ENCODE measurements around the gene NFYA. TPM values are rescaled to one million over a fixed set of nuclear protein-coding genes. Genes with fewer than 3 reads are reported as not detected.

NFYA gene
- 15.8 TPM for polyA plus RNA-seq (2013, experiment 1 of 2)
- polyA plus RNA-seq (2013, experiment 2 of 2): 15.3 TPM

DNA sequence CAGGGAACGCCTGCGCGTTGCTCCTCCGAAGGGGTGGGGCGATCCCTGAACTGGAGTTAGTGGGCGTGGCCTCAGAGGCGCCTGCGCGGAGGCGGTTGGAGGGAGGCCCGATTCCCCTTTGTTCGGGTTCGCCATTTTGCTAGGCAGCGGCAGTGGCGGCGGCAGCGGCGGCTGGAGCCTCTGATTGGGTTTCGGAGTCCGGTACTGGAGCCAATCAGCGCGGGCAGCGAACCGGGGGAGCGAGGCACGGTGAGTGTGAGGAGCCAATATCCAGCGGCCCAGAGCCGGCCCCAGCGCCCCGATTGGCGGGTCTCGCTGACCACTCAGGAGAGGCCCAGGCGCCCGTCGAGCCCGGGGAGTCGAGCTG lies at the start of gene NFYA:
TSS of gene NFYA (plus strand) at position 139 of the 367 bp plus-strand sequence. CDS start 6,116 bp downstream, outside the sequence.
- Histone ChIP-seq H2BK120ac (ENCODE audit: low read depth, low read length) (peak within 1 kb of the TSS; percentile 97), H3K27ac (ENCODE audit: low read length, poor library complexity, severe bottlenecking) (peak within 1 kb of the TSS; percentile 96), H2BK12ac (ENCODE audit: low read length in 2 of 2) (no peak within 1 kb of the TSS), H3K36me3 (ENCODE audit: control insufficient read depth in 1 of 2, insufficient read depth in 2 of 2, low read depth in 1 of 2, low read length in 2 of 2) (peaks cover 0 to 27% of the 10 kb centered on the region in 2 experiments), H3K27me3 (ENCODE audit: control insufficient read depth in 1 of 2, insufficient read depth in 1 of 2, low read length in 2 of 2) (no peaks in the 10 kb centered on the region), H4K8ac (ENCODE audit: low read length) (peak within 1 kb of the TSS; percentile 79), H3K14ac (ENCODE audit: low read length in 2 of 2) (peak within 1 kb of the TSS; percentile 72 to 87), H3K4me3 (ENCODE audit: insufficient read depth in 1 of 2, low read depth in 1 of 2, low read length in 2 of 2) (peak within 1 kb of the TSS; percentile 85 to 88), H3K4me2 (ENCODE audit: low read length, poor library complexity, severe bottlenecking) (peak within 1 kb of the TSS; percentile 69), H2AFZ (ENCODE audit: low read depth, low read length) (peak within 1 kb of the TSS; percentile 8), H3K79me1 (replicated peaks; ENCODE audit: low read length, poor library complexity, severe bottlenecking) (peaks cover 7% of the 10 kb centered on the region), H2BK15ac (ENCODE audit: low read depth, poor library complexity, severe bottlenecking) (peak within 1 kb of the TSS; percentile 94), H3K9ac (ENCODE audit: low read length) (peak within 1 kb of the TSS; percentile 96), H3K4ac (ENCODE audit: low read depth in 1 of 2, low read length in 2 of 2) (peak within 1 kb of the TSS; percentile 39 to 96), H3K18ac (ENCODE audit: low read depth in 1 of 2, low read length in 2 of 2) (peak within 1 kb of the TSS; percentile 97 to 98), H2BK5ac (ENCODE audit: low read depth, low read length, poor library complexity, severe bottlenecking) (peak within 1 kb of the TSS; percentile 96), H4K91ac (ENCODE audit: low read length) (peak within 1 kb of the TSS; percentile 96), H3K23ac (ENCODE audit: low read length in 2 of 2) (peak within 1 kb of the TSS in 1 of 2 experiments; percentile 83), H3K4me1 (ENCODE audit: control insufficient read depth, insufficient read depth, low read depth, low read length) (no peaks in the 10 kb centered on the region), H3K9me3 (ENCODE audit: control insufficient read depth, low read length) (no peaks in the 10 kb centered on the region), H2AK5ac (ENCODE audit: low read length, severe bottlenecking) (peak within 1 kb of the TSS; percentile 94)
- peak; percentile 99 for DNase-seq
- WGBS: 1% methylated on average over 34 of the region's 37 CpGs

DNA sequence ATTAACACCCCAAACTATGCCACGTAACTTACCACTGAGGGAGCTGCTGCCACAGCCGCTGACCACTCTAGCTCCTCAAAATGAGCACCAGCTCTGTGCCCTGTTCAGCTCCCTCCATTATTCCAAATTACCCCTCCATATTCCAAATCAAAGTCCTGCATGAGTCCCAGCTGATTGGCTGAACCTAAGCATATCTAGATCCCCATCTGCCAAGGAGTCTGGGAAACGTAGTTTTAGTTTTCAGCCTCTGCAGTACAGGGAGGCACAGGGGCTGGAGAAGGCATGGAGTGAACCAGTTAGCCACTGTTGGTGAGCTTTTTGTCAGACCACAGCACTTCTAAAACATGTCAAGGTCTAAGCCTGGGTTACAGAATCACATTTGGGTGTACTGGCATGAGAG lies 49.7 kb upstream of the NFYA start:
- Histone ChIP-seq H3K79me1 (replicated peaks; ENCODE audit: low read length, poor library complexity, severe bottlenecking) (no peaks in the 10 kb centered on the region), H3K23ac (ENCODE audit: low read length in 2 of 2) (no peak overlapping the region), H4K8ac (ENCODE audit: low read length) (no peak overlapping the region), H3K27me3 (ENCODE audit: control insufficient read depth in 1 of 2, insufficient read depth in 1 of 2, low read length in 2 of 2) (no peaks in the 10 kb centered on the region), H3K9me3 (ENCODE audit: control insufficient read depth, low read length) (peaks cover 9% of the 10 kb centered on the region), H3K4me1 (ENCODE audit: control insufficient read depth, insufficient read depth, low read depth, low read length) (peaks cover 7% of the 10 kb centered on the region), H3K36me3 (ENCODE audit: control insufficient read depth in 1 of 2, insufficient read depth in 2 of 2, low read depth in 1 of 2, low read length in 2 of 2) (no peaks in the 10 kb centered on the region), H2BK120ac (ENCODE audit: low read depth, low read length) (no peak overlapping the region), H3K14ac (ENCODE audit: low read length in 2 of 2) (no peak overlapping the region), H3K18ac (ENCODE audit: low read depth in 1 of 2, low read length in 2 of 2) (no peak overlapping the region), H2AFZ (ENCODE audit: low read depth, low read length) (no peak overlapping the region), H2BK12ac (ENCODE audit: low read length in 2 of 2) (no peak overlapping the region), H3K4me2 (ENCODE audit: low read length, poor library complexity, severe bottlenecking) (no peak overlapping the region), H3K9ac (ENCODE audit: low read length) (no peak overlapping the region), H2BK5ac (ENCODE audit: low read depth, low read length, poor library complexity, severe bottlenecking) (no peak overlapping the region), H2AK5ac (ENCODE audit: low read length, severe bottlenecking) (no peak overlapping the region), H3K4ac (ENCODE audit: low read depth in 1 of 2, low read length in 2 of 2) (no peak overlapping the region), H3K4me3 (ENCODE audit: insufficient read depth in 1 of 2, low read depth in 1 of 2, low read length in 2 of 2) (no peak overlapping the region), H4K91ac (ENCODE audit: low read length) (no peak overlapping the region), H3K27ac (ENCODE audit: low read length, poor library complexity, severe bottlenecking) (no peak overlapping the region), H2BK15ac (ENCODE audit: low read depth, poor library complexity, severe bottlenecking) (no peak overlapping the region)
- DNase-seq: no peak
- WGBS: 97% methylated on average over 3 of the region's 3 CpGs

GRCh38 chr6:41025966-41026530 lies 46.7 kb upstream of the NFYA start:
- Histone ChIP-seq H2AFZ (ENCODE audit: low read depth, low read length) (no peak overlapping the region), H3K4ac (ENCODE audit: low read depth in 1 of 2, low read length in 2 of 2) (no peak overlapping the region), H3K4me1 (ENCODE audit: control insufficient read depth, insufficient read depth, low read depth, low read length) (peaks cover 12% of the 10 kb centered on the region), H3K4me3 (ENCODE audit: insufficient read depth in 1 of 2, low read depth in 1 of 2, low read length in 2 of 2) (no peak overlapping the region), H3K18ac (ENCODE audit: low read depth in 1 of 2, low read length in 2 of 2) (no peak overlapping the region), H2BK5ac (ENCODE audit: low read depth, low read length, poor library complexity, severe bottlenecking) (no peak overlapping the region), H3K23ac (ENCODE audit: low read length in 2 of 2) (no peak overlapping the region), H3K4me2 (ENCODE audit: low read length, poor library complexity, severe bottlenecking) (no peak overlapping the region), H3K27ac (ENCODE audit: low read length, poor library complexity, severe bottlenecking) (no peak overlapping the region), H2BK120ac (ENCODE audit: low read depth, low read length) (no peak overlapping the region), H3K9me3 (ENCODE audit: control insufficient read depth, low read length) (no peaks in the 10 kb centered on the region), H2BK12ac (ENCODE audit: low read length in 2 of 2) (no peak overlapping the region), H3K14ac (ENCODE audit: low read length in 2 of 2) (no peak overlapping the region), H3K9ac (ENCODE audit: low read length) (no peak overlapping the region), H3K36me3 (ENCODE audit: control insufficient read depth in 1 of 2, insufficient read depth in 2 of 2, low read depth in 1 of 2, low read length in 2 of 2) (no peaks in the 10 kb centered on the region), H2AK5ac (ENCODE audit: low read length, severe bottlenecking) (peak overlapping the region; percentile 59), H4K91ac (ENCODE audit: low read length) (no peak overlapping the region), H3K27me3 (ENCODE audit: control insufficient read depth in 1 of 2, insufficient read depth in 1 of 2, low read length in 2 of 2) (peaks cover 0 to 20% of the 10 kb centered on the region in 2 experiments), H3K79me1 (replicated peaks; ENCODE audit: low read length, poor library complexity, severe bottlenecking) (no peaks in the 10 kb centered on the region), H2BK15ac (ENCODE audit: low read depth, poor library complexity, severe bottlenecking) (no peak overlapping the region), H4K8ac (ENCODE audit: low read length) (no peak overlapping the region)
- WGBS: 95% methylated on average over 3 of the region's 3 CpGs
- DNase-seq: no peak

DNA sequence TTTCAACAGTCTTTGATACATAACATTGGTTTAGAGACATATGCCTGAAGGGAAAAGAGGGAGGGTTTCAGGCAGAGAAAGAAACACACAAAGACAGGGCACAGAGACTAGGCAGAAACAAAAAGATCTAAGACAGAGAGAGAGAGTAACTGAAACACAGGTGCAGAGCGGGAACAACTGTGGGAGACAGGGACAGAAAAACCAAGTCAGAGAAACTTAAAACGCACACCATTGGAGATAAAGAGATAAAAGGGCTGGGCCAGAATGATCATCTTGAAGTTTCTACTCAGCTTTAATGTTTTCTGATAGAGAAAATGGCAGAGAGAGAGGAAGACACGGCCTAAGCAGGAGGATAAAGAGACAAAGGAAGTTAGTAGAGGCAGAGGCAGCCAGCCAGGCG lies 45.5 kb upstream of the NFYA start:
- no peak overlapping the region for H4K91ac ChIP-seq (ENCODE audit: low read length)
- no peaks in the 10 kb centered on the region for H3K9me3 ChIP-seq (ENCODE audit: control insufficient read depth, low read length)
- H3K9ac ChIP-seq (ENCODE audit: low read length): peak overlapping the region; percentile 88
- H3K4me3 ChIP-seq (ENCODE audit: insufficient read depth in 1 of 2, low read depth in 1 of 2, low read length in 2 of 2): peak overlapping the region; percentile 60 to 76
- no peak for DNase-seq
- peak overlapping the region; percentile 47 for H3K27ac ChIP-seq (ENCODE audit: low read length, poor library complexity, severe bottlenecking)
- peak overlapping the region; percentile 65 for H3K4me2 ChIP-seq (ENCODE audit: low read length, poor library complexity, severe bottlenecking)
- peak overlapping the region; percentile 54 for H2BK15ac ChIP-seq (ENCODE audit: low read depth, poor library complexity, severe bottlenecking)
- no peak overlapping the region for H2BK5ac ChIP-seq (ENCODE audit: low read depth, low read length, poor library complexity, severe bottlenecking)
- no peak overlapping the region for H2BK12ac ChIP-seq (ENCODE audit: low read length in 2 of 2)
- peak overlapping the region in 1 of 2 experiments; percentile 75 for H3K14ac ChIP-seq (ENCODE audit: low read length in 2 of 2)
- H3K36me3 ChIP-seq (ENCODE audit: control insufficient read depth in 1 of 2, insufficient read depth in 2 of 2, low read depth in 1 of 2, low read length in 2 of 2): no peaks in the 10 kb centered on the region
- 40% methylated on average over 4 of the region's 4 CpGs for WGBS
- peak overlapping the region; percentile 21 to 26 for H3K4ac ChIP-seq (ENCODE audit: low read depth in 1 of 2, low read length in 2 of 2)
- H2BK120ac ChIP-seq (ENCODE audit: low read depth, low read length): peak overlapping the region; percentile 9
- peaks cover 0 to 31% of the 10 kb centered on the region in 2 experiments for H3K27me3 ChIP-seq (ENCODE audit: control insufficient read depth in 1 of 2, insufficient read depth in 1 of 2, low read length in 2 of 2)
- H4K8ac ChIP-seq (ENCODE audit: low read length): peak overlapping the region; percentile 88
- peaks cover 9% of the 10 kb centered on the region for H3K4me1 ChIP-seq (ENCODE audit: control insufficient read depth, insufficient read depth, low read depth, low read length)
- H2AK5ac ChIP-seq (ENCODE audit: low read length, severe bottlenecking): no peak overlapping the region
- H3K18ac ChIP-seq (ENCODE audit: low read depth in 1 of 2, low read length in 2 of 2): peak overlapping the region in 1 of 2 experiments; percentile 85
- H3K23ac ChIP-seq (ENCODE audit: low read length in 2 of 2): no peak overlapping the region
- H2AFZ ChIP-seq (ENCODE audit: low read depth, low read length): peak overlapping the region; percentile 77
- no peaks in the 10 kb centered on the region for H3K79me1 ChIP-seq (replicated peaks; ENCODE audit: low read length, poor library complexity, severe bottlenecking)
